ENCODE results near the gene FBXO42.

DNA sequence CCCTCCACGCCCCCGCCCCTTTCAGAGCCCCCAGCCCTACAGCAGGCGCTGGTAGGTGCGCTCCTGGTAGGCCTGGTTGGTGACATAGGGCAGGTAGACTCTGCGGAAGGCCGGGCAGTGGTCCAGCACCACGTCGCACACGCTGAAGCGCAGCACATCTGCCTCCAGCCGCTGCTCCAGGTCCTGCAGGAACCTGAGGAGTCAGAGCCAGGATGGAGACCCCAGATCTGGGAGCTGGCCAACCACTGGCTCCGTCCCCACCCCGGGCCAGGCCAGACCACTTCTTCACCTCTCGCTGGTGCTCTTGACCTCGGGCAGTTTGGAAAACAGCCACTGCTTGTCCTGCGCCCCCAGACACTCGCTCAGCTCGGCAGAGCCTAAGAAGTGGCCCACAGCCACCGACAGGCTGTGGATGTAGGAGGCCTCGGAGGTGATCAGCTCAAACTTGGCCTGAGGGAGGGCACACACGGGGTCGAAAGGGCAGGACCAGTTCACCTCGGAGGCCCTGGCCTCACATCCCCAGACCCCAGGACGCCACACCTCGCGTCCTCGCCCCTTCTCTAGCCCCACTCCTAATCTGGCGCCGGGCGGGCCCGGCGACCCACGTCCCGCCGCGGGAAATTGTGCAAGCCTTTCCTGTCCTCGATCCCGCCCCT lies 146.3 kb downstream of the FBXO42 start:
- TF ChIP-seq CTCF (IDR thresholded peaks at IDR 0.05), result no peak
- no peak for TF ChIP-seq POLR2A (IDR thresholded peaks at IDR 0.05)
